GM19351 (cell line): ENCODE data around the gene SPTB.

Experiments
- ATAC-seq: cut with Tn5 transposase; IDR thresholded peaks from one replicate; pipeline ENCODE4 v1.9.1; 2021; ENCODE audit warnings: mild to moderate bottlenecking, moderate library complexity; ENCODE audit not compliant: unreplicated experiment

SPTB gene

GRCh38 chr14:64717870-64718269 is 161.8 kb downstream of the SPTB start:
- no peak for ATAC-seq

GRCh38 chr14:64715628-64716412 is 163.9 kb downstream of the SPTB start:
- ATAC-seq = no peak

- ATAC-seq = no peak
Measured at GRCh38 chr14:64715146-64715627, 164.5 kb downstream of the SPTB start.

- no peak for ATAC-seq
Measured at GRCh38 chr14:64714432-64715025, 165.2 kb downstream of the SPTB start.

GRCh38 chr14:64713677-64714076 is 166.0 kb downstream of the SPTB start:
- ATAC-seq = no peak

- no peak for ATAC-seq
Measured at GRCh38 chr14:64711039-64711438, 168.7 kb downstream of the SPTB start.

GRCh38 chr14:64709126-64709525 is 170.6 kb downstream of the SPTB start:
- no peak for ATAC-seq

GRCh38 chr14:64708148-64709004 is 171.3 kb downstream of the SPTB start:
- ATAC-seq = no peak

GRCh38 chr14:64707661-64708060 is 172.0 kb downstream of the SPTB start:
- ATAC-seq = no peak

- ATAC-seq = no peak
Measured at GRCh38 chr14:64706593-64707193, 173.0 kb downstream of the SPTB start.

GRCh38 chr14:64706119-64706592 is 173.6 kb downstream of the SPTB start:
- ATAC-seq = no peak

GRCh38 chr14:64705381-64706118 is 174.2 kb downstream of the SPTB start:
- ATAC-seq = no peak

GRCh38 chr14:64704743-64705380 is 174.8 kb downstream of the SPTB start:
- ATAC-seq = no peak

- no peak for ATAC-seq
Measured at GRCh38 chr14:64704143-64704742, 175.5 kb downstream of the SPTB start, which contains the start of gene PLEKHG3. PLEKHG3 (plus strand) TSS chr14:64704424; CDS start chr14:64727632, 23,208 bp downstream.

GRCh38 chr14:64703395-64704142 is 176.1 kb downstream of the SPTB start:
- no peak for ATAC-seq

GRCh38 chr14:64702493-64703394 is 177.0 kb downstream of the SPTB start:
- no peak for ATAC-seq

GRCh38 chr14:64701660-64702059 is 178.0 kb downstream of the SPTB start:
- ATAC-seq = no peak
